Activated B cell treated with CpG ODN at 0.5 μM for 24 hours (primary cell): ENCODE results near the gene ST6GALNAC2. TPM values are rescaled to one million over a fixed set of nuclear protein-coding genes. Genes with fewer than 3 reads are reported as not detected.

Experiments used
- ATAC-seq: fragments of 200-7000 bp; cut with Tn5 transposase; one replicate; pipeline ENCODE4 v1.10.0; 2021; ENCODE audit warnings: low read depth, mild to moderate bottlenecking, moderate library complexity
- CTCF ChIA-PET: fragments of 350-600 bp; sonication (Branson Sonifier 250); formaldehyde crosslinking; loops from one replicate; lab custom pipeline; 2021; ENCODE audit warnings: antibody characterized with exemption; lab: Charles Lee
- POLR2A ChIA-PET: fragments of 350-600 bp; sonication (Branson Sonifier 250); formaldehyde crosslinking; loops from one replicate; lab custom pipeline; 2021; ENCODE audit warnings: antibody characterized with exemption; lab: Charles Lee
- DNase-seq: peaks from one replicate; pipeline ENCODE4 v3.0.0; 2022
- H3K27ac Mint-ChIP-seq: one replicate; pipeline ENCODE4 v1.8.0; 2020; ENCODE audit warnings: mixed read lengths
- H3K27me3 Mint-ChIP-seq: one replicate; pipeline ENCODE4 v1.8.0; 2021; ENCODE audit warnings: mixed read lengths
- H3K36me3 Mint-ChIP-seq: one replicate; pipeline ENCODE4 v1.8.0; 2021; ENCODE audit warnings: low read depth, mixed read lengths
- H3K4me1 Mint-ChIP-seq: one replicate; pipeline ENCODE4 v1.8.0; 2021; ENCODE audit warnings: mixed read lengths
- H3K4me3 Mint-ChIP-seq: one replicate; pipeline ENCODE4 v1.8.0; 2020; ENCODE audit warnings: mild to moderate bottlenecking, mixed read lengths
- H3K9me3 Mint-ChIP-seq: one replicate; pipeline ENCODE4 v1.8.0; 2020; ENCODE audit warnings: mixed read lengths
- intact Hi-C: fragments of 100-400 bp; cut with micrococcal nuclease; formaldehyde crosslinking; loops from one replicate; pipeline ENCODE4 v1.15.1; 2024
- total RNA-seq: library from RNA; stranded (reverse); gene quantifications from 2 replicates; pipeline ENCODE4 v1.2.3, GENCODE V29; 2022
- TF ChIP-seq, protein P1 (sequence below): fragments of 200-600 bp; IDR thresholded peaks from one replicate; pipeline ENCODE4 v1.8.0; 2022; ENCODE audit warnings: antibody characterized with exemption, mild to moderate bottlenecking

The ST6GALNAC2 gene
- total RNA-seq, 1 donor from 2014 or later, result not detected

DNA sequence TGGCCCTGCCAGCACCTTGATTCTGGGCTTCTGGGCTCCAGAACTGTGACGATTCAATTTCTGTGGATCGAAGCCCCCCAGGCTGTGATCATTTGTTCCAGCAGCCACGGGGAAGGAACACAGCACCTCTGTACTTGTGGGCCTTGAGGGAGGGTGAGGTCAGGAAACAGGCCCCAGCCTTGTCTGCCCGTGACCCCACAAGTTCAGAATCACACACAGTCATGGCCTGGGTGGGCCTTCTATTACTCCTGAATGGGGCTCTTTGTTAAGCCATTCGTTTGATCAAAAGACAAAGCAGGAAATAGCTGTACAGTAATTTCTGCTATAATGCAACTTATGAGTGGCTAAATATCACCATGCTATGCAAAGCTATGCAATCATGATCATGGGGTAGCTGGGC, 10.1 kb downstream of the ST6GALNAC2 start:
- Mint-ChIP-seq H3K9me3 (no peaks in the 10 kb centered on the region), H3K36me3 (no peaks in the 10 kb centered on the region), H3K27me3 (no peaks in the 10 kb centered on the region), H3K4me1 (peaks cover 4% of the 10 kb centered on the region), H3K4me3 (no peak overlapping the region), H3K27ac (no peak overlapping the region)
- TF ChIP-seq, protein P1, sequence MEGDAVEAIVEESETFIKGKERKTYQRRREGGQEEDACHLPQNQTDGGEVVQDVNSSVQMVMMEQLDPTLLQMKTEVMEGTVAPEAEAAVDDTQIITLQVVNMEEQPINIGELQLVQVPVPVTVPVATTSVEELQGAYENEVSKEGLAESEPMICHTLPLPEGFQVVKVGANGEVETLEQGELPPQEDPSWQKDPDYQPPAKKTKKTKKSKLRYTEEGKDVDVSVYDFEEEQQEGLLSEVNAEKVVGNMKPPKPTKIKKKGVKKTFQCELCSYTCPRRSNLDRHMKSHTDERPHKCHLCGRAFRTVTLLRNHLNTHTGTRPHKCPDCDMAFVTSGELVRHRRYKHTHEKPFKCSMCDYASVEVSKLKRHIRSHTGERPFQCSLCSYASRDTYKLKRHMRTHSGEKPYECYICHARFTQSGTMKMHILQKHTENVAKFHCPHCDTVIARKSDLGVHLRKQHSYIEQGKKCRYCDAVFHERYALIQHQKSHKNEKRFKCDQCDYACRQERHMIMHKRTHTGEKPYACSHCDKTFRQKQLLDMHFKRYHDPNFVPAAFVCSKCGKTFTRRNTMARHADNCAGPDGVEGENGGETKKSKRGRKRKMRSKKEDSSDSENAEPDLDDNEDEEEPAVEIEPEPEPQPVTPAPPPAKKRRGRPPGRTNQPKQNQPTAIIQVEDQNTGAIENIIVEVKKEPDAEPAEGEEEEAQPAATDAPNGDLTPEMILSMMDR, result no peak
- no peak for DNase-seq
- POLR2A ChIA-PET, result no interaction called here
- CTCF ChIA-PET, result interaction anchor here (1.1 kb wide), 1 partner anchor 48 kb away, joined by 3 read pairs; no protein-coding TSS in a partner anchor
- intact Hi-C loops, result no loop called here
- no peak for ATAC-seq

DNA sequence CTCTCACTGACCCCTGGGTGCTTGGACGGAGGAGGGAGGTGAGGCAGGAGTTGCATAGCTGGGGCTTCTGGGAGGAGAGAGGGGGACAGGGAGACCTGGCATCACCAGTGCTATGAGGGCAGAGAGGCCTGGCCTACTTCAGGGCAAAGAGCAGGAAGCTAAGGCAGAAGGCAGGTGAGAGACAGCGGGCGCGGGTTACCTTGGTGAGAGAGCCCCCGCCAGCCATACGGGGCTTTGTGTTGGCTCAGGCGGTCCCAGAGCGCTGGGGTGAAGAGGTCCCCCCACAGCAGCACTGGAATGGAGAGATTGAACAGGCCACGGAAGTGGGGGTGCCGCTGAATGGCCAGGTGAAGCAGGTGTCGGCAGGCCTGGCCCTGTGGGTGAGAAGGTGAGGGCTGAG, 11.5 kb downstream of the ST6GALNAC2 start:
- intact Hi-C loops, result no loop called here
- no peaks in the 10 kb centered on the region for H3K27me3 Mint-ChIP-seq
- POLR2A ChIA-PET, result no interaction called here
- CTCF ChIA-PET, result no interaction called here
- peaks cover 2% of the 10 kb centered on the region for H3K4me1 Mint-ChIP-seq
- no peak for ATAC-seq
- DNase-seq, result no peak
- no peaks in the 10 kb centered on the region for H3K36me3 Mint-ChIP-seq
- no peaks in the 10 kb centered on the region for H3K9me3 Mint-ChIP-seq
- TF ChIP-seq, protein P1, result no peak
- no peak overlapping the region for H3K27ac Mint-ChIP-seq
- no peak overlapping the region for H3K4me3 Mint-ChIP-seq

DNA sequence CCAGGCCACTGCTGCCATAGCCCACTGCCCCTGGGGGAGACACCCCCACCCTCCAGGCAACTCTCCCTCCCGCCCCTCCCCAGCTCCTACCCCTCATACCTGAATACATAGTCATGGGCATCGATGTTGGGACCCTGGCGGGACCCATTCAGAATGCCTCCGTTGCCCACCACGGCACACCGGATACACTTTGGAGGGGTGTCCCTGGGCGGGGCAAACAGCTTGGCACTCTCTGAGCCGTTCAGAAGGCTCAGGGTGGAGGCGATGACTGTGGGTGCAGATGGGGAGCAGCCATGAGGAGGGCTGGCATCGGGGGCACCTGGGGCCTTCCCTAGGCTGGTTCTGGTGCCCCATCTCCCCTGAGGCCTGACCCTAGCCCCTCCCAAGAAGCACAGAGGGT, 12.6 kb downstream of the ST6GALNAC2 start:
- Mint-ChIP-seq H3K27ac (no peak overlapping the region), H3K9me3 (no peaks in the 10 kb centered on the region), H3K4me1 (peaks cover 8% of the 10 kb centered on the region), H3K4me3 (no peak overlapping the region), H3K36me3 (no peaks in the 10 kb centered on the region), H3K27me3 (no peaks in the 10 kb centered on the region)
- ChIA-PET POLR2A (no interaction called here), CTCF (no interaction called here)
- TF ChIP-seq, protein P1, result no peak
- DNase-seq (no peak), ATAC-seq (no peak)
- intact Hi-C loops, result no loop called here

DNA sequence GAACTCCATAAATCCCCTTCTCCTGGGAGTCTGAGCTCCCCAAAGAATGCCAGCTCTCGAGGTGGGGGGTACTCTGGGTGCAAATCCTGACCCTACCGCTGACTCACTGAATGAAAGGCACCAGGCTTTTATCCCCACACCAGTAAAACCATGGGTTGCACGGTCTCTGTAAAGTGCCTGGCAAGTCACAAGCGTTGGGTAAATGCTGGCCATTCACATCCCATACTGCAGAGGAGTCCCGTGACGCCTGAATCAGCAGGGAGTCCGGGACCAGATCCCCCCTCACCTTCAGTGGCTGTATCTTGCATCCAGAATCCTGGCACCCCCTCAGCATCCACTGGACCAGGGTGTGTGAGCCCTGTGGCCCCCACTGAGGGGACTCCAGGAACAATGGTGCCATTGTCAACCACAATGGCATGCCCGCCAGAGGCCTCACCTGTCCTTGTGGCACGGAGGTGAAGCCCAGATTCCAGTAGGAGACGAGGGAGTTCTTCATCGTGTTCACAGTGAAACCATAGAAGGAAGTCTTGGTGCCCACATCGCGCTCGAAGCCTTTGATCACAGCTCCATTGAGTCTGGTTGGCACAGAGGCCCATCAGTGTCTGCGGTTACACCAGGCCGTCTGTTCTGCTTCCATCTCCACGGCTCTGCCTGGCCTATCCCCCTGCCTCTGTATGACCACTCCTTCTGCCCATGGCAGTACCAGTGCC, 13.3 kb downstream of the ST6GALNAC2 start:
- ATAC-seq, result no peak
- intact Hi-C loops, result no loop called here
- peaks cover 2% of the 10 kb centered on the region for H3K36me3 Mint-ChIP-seq

DNA sequence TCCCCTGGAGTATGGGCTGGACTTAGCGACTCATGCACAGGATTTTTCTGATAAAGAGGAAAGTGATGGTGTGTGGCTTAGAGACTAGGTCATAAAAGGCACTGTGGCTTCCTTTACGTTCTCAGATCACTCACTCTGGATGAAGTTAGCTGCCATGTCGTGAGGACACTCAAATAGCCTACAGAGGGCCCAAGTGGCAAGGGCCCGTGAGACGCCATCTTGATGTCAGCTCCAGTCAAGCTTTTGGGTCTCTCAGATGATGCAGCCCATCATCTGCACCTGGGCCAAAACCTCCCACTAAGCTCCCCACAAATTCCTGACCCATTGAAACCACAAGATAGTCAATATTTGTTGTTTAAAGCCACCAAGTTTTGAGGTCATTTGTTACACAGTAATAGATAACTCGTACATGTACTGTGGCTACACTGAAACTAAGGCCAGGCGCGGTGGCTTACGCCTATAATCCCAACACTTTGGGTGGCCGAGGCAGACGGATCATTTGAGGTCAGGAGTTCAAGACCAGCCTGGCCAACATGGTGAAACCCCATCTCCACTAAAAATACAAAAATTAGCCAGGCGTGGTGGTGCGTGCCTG, 14.7 kb downstream of the ST6GALNAC2 start:
- intact Hi-C loops, result no loop called here
- Mint-ChIP-seq H3K27ac (no peak overlapping the region), H3K4me1 (peaks cover 23% of the 10 kb centered on the region), H3K36me3 (peaks cover 12% of the 10 kb centered on the region), H3K4me3 (no peak overlapping the region), H3K9me3 (no peaks in the 10 kb centered on the region), H3K27me3 (no peaks in the 10 kb centered on the region)
- no peak for DNase-seq
- CTCF ChIA-PET, result no interaction called here
- ATAC-seq, result no peak
- TF ChIP-seq, protein P1, result no peak
- POLR2A ChIA-PET, result no interaction called here

More for the DNA sequence above, 13.3 kb downstream of the ST6GALNAC2 start:
- no peak overlapping the region for H3K4me3 Mint-ChIP-seq
- peaks cover 15% of the 10 kb centered on the region for H3K4me1 Mint-ChIP-seq
- TF ChIP-seq, protein P1, result no peak
- H3K9me3 Mint-ChIP-seq, result no peaks in the 10 kb centered on the region
- CTCF ChIA-PET, result no interaction called here
- H3K27me3 Mint-ChIP-seq, result no peaks in the 10 kb centered on the region
- DNase-seq, result no peak
- H3K27ac Mint-ChIP-seq, result no peak overlapping the region
- POLR2A ChIA-PET, result no interaction called here
